GM12878 (cell line): Measurements from ENCODE around the gene PDGFC.

Experiments used
- BRCA1 ChIP-seq: IDR thresholded peaks from 2 replicates; pipeline ENCODE4 v1.6.1; 2011; ENCODE audit warnings: low read depth, low read length, improper control_type of control experiment
- CREM ChIP-seq: IDR thresholded peaks from 2 replicates; pipeline ENCODE4 v1.6.1; 2014; ENCODE audit warnings: antibody characterized with exemption, low read depth
- EP300 ChIP-seq, 2 experiments: fragments of 150-350 bp in 1 of 2; IDR thresholded peaks; 2 replicates each; pipeline ENCODE4 v1.6.1; 2011 to 2012; ENCODE audit warnings: low read depth in 2 of 2, low read length in 2 of 2, borderline replicate concordance in 1 of 2, improper control_type of control experiment in 1 of 2, inconsistent platforms in 1 of 2; ENCODE audit not compliant: control insufficient read depth in 1 of 2
- MYC ChIP-seq: IDR thresholded peaks from 2 replicates; pipeline ENCODE4 v1.6.1; 2011; ENCODE audit warnings: mild to moderate bottlenecking, low read length, moderate library complexity, inconsistent platforms; ENCODE audit not compliant: insufficient read depth, insufficient replicate concordance, insufficient read length, severe bottlenecking
- NFIC ChIP-seq: IDR thresholded peaks from 2 replicates; pipeline ENCODE4 v1.6.1; 2012; ENCODE audit warnings: low read depth, mild to moderate bottlenecking, inconsistent platforms, low read length, moderate library complexity
- RAD21 ChIP-seq: IDR thresholded peaks from 2 replicates; pipeline ENCODE4 v1.6.1; 2011; ENCODE audit warnings: mild to moderate bottlenecking, low read depth, low read length, moderate library complexity; ENCODE audit not compliant: insufficient read depth
- RELA ChIP-seq: fragments of 450-650 bp; IDR thresholded peaks from 2 replicates; pipeline ENCODE4 v1.8.0; 2014; ENCODE audit warnings: borderline replicate concordance; ENCODE audit not compliant: partially characterized antibody
- TAF1 ChIP-seq: IDR thresholded peaks from 2 replicates; pipeline ENCODE4 v1.6.1; 2011; ENCODE audit warnings: mild to moderate bottlenecking, low read depth, low read length, borderline replicate concordance
- TF ChIP-seq, protein P1 (sequence below), 3 experiments: IDR thresholded peaks in 2 of 3; conservative IDR thresholded peaks in 1 of 3; 2 replicates each; pipeline ENCODE4 v1.5.1; 2011; ENCODE audit warnings: low read depth in 3 of 3, low read length in 3 of 3, mild to moderate bottlenecking in 3 of 3, control low read depth in 2 of 3, moderate library complexity in 2 of 3, inconsistent platforms in 1 of 3, mixed read lengths in 1 of 3; ENCODE audit not compliant: control insufficient read depth in 2 of 3, insufficient read depth in 1 of 3; ENCODE audit errors: extremely low read depth in 1 of 3
- TF ChIP-seq, protein P2 (sequence below): fragments of 450-650 bp; IDR thresholded peaks from 2 replicates; pipeline ENCODE4 v1.6.1; 2017; ENCODE audit warnings: mild to moderate bottlenecking, moderate library complexity

GRCh38 chr4:157005831-157006230 is 34.2 kb upstream of the PDGFC start:
- TF ChIP-seq, protein P1, sequence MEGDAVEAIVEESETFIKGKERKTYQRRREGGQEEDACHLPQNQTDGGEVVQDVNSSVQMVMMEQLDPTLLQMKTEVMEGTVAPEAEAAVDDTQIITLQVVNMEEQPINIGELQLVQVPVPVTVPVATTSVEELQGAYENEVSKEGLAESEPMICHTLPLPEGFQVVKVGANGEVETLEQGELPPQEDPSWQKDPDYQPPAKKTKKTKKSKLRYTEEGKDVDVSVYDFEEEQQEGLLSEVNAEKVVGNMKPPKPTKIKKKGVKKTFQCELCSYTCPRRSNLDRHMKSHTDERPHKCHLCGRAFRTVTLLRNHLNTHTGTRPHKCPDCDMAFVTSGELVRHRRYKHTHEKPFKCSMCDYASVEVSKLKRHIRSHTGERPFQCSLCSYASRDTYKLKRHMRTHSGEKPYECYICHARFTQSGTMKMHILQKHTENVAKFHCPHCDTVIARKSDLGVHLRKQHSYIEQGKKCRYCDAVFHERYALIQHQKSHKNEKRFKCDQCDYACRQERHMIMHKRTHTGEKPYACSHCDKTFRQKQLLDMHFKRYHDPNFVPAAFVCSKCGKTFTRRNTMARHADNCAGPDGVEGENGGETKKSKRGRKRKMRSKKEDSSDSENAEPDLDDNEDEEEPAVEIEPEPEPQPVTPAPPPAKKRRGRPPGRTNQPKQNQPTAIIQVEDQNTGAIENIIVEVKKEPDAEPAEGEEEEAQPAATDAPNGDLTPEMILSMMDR (IDR thresholded peaks at IDR 0.05 in 2 of 3, conservative IDR thresholded peaks at IDR 0.05 in 1 of 3; ENCODE audit: control insufficient read depth in 2 of 3, extremely low read depth in 1 of 3, insufficient read depth in 1 of 3, low read depth in 3 of 3, low read length in 3 of 3): no peak
- TF ChIP-seq RELA: no peak
- no peak for TF ChIP-seq CREM
- TF ChIP-seq MYC: no peak
- no peak for TF ChIP-seq TAF1
- no peak for TF ChIP-seq EP300 (IDR thresholded peaks at IDR 0.05; ENCODE audit: borderline replicate concordance in 1 of 2, control insufficient read depth in 1 of 2, low read depth in 2 of 2, low read length in 2 of 2)
- TF ChIP-seq BRCA1: no peak
- TF ChIP-seq, protein P2, sequence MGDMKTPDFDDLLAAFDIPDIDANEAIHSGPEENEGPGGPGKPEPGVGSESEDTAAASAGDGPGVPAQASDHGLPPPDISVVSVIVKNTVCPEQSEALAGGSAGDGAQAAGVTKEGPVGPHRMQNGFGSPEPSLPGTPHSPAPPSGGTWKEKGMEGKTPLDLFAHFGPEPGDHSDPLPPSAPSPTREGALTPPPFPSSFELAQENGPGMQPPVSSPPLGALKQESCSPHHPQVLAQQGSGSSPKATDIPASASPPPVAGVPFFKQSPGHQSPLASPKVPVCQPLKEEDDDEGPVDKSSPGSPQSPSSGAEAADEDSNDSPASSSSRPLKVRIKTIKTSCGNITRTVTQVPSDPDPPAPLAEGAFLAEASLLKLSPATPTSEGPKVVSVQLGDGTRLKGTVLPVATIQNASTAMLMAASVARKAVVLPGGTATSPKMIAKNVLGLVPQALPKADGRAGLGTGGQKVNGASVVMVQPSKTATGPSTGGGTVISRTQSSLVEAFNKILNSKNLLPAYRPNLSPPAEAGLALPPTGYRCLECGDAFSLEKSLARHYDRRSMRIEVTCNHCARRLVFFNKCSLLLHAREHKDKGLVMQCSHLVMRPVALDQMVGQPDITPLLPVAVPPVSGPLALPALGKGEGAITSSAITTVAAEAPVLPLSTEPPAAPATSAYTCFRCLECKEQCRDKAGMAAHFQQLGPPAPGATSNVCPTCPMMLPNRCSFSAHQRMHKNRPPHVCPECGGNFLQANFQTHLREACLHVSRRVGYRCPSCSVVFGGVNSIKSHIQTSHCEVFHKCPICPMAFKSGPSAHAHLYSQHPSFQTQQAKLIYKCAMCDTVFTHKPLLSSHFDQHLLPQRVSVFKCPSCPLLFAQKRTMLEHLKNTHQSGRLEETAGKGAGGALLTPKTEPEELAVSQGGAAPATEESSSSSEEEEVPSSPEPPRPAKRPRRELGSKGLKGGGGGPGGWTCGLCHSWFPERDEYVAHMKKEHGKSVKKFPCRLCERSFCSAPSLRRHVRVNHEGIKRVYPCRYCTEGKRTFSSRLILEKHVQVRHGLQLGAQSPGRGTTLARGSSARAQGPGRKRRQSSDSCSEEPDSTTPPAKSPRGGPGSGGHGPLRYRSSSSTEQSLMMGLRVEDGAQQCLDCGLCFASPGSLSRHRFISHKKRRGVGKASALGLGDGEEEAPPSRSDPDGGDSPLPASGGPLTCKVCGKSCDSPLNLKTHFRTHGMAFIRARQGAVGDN: no peak
- TF ChIP-seq RAD21: no peak
- no peak for TF ChIP-seq NFIC
